GM19240 (cell line): ENCODE measurements around the gene STH.
"Not testable (repeated sequence)": the region's sequence is repeated elsewhere in the genome, so short reads cannot be mapped to it uniquely, and the experiment has no call there.

Experiments used
- DNase-seq: peaks from one replicate; pipeline ENCODE4 v3.0.0; 2011; ENCODE audit warnings: low spot score; ENCODE audit not compliant: insufficient read length

The STH gene

GRCh38 chr17:45998987-45999899 lies at the start of gene STH:
Gene STH, plus strand, starts transcription at chr17:45999250. Its CDS starts 30 bp downstream, at chr17:45999280.
- DNase-seq: no peak

DNA sequence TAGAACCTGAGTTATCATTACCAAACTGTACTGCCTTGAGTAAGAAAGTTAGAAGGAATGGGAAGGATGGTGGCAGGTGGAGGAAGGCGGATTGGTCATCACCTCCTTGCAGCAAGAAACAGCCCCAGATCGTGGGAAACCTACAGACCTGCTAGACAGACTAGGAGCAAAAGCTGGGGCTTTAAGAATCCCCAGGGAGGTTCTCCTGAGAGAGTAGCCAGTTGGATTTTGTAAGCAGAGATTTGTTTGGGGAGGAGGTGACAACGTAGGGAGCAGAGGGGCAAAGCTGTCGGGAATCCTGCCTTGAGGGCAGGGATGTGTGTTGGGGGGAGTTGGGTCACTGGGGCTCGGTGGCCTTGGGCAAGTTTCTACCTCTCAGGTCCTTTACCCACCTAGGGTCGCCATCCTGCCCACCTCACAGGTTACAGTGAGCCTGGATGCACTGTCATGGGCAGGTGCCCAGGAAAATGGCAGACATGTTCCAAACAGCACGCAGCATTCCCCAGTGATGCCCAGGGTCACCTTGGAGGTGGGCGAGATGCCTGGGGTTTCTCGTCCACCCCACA lies 49.2 kb upstream of the STH start:
- no peak for DNase-seq

DNA sequence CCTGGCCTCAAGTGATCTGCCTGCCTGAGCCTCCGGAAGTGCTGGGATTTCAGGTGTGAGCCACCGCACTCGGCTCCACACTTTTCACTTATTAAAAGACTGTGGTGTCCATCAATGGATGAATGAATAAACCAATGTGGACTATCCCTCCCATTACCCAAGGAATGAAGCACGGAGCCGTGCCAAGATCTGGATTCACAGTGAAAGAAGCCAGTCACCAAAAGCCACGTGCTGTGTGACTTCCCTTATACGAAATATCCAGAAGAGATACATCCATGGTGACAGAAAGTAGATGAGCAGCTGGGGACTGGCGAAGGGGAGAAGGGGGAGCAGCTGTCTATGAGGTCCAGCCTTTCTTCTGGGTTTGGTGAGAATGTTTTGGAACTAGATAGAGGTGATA lies 48.2 kb upstream of the STH start:
- DNase-seq: no peak

DNA sequence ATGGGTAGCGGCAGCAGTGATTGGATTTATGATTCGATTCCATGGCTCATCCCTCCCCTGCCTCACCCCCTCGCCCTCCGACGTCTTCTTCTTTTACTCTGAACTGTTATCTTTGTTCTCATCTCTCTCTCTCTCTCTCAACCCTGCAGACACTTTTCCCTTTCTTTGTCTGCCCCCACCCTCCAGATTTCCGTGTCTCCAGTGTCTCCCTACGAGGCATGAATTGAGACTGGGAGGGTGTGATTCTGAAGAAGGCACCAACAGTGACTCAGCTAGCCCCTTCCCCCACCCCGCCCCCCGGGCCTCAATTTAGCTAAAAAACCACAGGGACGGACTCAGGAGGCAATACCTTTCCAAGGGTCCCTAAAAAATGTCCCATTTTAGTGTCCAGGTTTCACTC lies 47.6 kb upstream of the STH start:
- DNase-seq: no peak

- no peak for DNase-seq
These were observed 47.1 kb upstream of the STH start for GRCh38 chr17:45951941-45952340.

GRCh38 chr17:45952814-45953320 lies 46.2 kb upstream of the STH start:
- DNase-seq: no peak

- DNase-seq: no peak
These were observed 45.5 kb upstream of the STH start for GRCh38 chr17:45953561-45953960.

DNA sequence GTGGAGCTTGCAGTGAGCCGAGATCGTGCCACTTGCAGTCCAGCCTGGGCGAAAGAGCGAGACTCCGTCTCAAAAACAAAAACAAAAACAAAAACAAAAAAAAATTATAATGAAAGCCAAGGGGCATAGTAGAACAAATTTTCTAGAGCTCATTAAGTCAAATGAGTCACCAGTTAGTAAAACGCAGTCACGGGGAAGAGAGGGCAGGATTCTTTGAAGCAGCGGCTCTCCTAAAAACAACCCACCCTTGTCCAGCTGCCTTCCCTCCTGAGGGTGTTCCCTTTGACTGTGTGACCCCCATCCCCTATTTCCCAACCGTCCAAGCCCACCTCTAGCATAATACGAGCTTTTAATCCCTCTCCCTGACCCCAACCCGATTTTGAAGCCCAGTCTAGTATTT lies 44.1 kb upstream of the STH start:
- no peak for DNase-seq

GRCh38 chr17:45955326-45955725 lies 43.7 kb upstream of the STH start:
- DNase-seq: no peak

DNA sequence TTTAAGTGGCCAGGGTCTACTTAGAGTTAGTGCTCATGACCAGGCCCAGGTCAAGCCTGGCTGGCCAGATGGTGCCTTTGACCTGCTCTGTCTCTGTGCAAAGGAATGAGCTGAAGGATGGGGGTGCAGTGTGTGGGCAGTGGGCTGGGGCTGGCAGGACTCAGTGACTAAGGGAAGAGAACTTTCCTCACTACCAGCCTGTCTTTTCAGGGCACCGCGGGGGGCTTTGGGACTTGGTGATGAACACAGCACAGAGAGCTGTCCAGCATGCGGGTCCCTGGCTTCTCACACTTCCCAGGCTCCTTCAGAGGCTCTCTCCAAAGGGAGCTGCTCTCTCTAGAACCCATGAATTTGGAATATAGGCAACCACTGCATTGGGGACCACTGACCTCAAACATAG lies 43.0 kb upstream of the STH start:
- no peak for DNase-seq

GRCh38 chr17:45956746-45957145 lies 42.3 kb upstream of the STH start:
- not testable (repeated sequence) for DNase-seq

DNA sequence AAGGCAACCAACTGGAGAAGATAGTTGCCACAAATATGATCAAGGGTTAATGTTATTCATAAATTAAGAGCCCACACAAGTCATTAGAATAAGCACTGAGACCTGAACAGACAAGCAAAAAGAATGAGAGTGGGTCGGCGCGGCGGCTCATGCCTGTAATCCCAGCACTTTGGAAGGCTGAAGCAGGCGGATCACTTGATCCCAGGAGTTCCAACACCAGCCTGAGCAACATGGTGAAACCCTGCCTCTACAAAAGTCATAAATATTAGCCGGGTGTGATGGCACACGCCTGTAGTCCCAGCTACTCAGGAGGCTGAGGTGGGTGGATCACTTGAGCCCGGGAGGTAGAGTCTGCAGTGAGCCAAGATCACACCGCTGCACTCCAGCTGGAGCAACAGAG lies 40.7 kb upstream of the STH start:
- no peak for DNase-seq

GRCh38 chr17:45958994-45959665 lies 39.9 kb upstream of the STH start:
- no peak for DNase-seq

DNA sequence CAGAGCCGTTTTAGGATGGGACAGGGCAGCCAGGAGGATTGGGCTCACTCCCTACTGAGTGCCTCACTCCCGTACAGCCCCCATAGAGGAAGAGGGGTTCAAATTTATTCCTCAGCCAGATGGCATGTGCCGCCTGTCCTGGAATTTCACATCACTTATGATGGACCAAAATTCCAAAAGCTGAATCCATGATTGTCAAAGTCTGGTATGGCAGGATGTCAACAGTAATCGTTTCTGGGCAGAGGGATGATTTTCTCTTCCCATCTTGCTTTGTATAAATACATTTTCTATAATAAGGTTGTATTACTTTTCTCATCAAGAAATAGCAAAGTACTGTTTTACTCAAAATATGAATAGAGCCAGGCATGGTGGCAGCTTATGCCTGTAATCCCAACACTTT lies 38.7 kb upstream of the STH start:
- DNase-seq: no peak

DNA sequence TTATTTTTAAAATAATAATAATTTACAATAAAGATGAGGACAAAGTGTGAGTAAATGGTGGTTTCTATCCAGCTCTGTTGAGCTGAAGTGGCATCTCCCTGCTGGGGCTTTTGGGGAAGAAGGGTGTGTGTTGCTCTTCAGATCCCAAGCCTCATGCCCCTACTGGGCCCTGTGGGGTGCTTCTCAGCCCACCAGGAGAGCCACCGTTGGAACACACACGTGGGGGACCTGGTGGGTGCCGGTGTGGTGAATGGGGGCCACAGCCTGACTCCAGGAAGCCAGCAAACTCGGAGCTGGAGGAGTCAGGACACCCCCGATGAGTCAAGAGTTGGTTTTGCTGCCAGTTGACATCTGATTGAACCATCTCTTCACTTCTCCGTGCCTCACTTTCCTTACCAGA lies 37.8 kb upstream of the STH start:
- no peak for DNase-seq

DNA sequence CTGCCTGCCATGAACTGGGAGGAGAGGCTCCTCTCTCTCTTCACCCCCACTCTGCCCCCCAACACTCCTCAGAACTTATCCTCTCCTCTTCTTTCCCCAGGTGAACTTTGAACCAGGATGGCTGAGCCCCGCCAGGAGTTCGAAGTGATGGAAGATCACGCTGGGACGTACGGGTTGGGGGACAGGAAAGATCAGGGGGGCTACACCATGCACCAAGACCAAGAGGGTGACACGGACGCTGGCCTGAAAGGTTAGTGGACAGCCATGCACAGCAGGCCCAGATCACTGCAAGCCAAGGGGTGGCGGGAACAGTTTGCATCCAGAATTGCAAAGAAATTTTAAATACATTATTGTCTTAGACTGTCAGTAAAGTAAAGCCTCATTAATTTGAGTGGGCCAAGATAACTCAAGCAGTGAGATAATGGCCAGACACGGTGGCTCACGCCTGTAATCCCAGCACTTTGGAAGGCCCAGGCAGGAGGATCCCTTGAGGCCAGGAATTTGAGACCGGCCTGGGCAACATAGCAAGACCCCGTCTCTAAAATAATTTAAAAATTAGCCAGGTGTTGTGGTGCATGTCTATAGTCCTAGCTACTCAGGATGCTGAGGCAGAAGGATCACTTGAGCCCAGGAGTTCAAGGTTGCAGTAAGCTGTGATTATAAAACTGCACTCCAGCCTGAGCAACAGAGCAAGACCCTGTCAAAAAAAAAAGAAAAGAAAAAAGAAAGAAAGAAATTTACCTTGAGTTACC lies 36.7 kb upstream of the STH start:
- no peak for DNase-seq

GRCh38 chr17:45963283-45963682 lies 35.8 kb upstream of the STH start:
- DNase-seq: no peak

GRCh38 chr17:45963889-45964288 lies 35.2 kb upstream of the STH start:
- DNase-seq: no peak

- no peak for DNase-seq
These were observed 34.4 kb upstream of the STH start for GRCh38 chr17:45964634-45965033.

- no peak for DNase-seq
These were observed 33.2 kb upstream of the STH start for GRCh38 chr17:45965812-45966211.

DNA sequence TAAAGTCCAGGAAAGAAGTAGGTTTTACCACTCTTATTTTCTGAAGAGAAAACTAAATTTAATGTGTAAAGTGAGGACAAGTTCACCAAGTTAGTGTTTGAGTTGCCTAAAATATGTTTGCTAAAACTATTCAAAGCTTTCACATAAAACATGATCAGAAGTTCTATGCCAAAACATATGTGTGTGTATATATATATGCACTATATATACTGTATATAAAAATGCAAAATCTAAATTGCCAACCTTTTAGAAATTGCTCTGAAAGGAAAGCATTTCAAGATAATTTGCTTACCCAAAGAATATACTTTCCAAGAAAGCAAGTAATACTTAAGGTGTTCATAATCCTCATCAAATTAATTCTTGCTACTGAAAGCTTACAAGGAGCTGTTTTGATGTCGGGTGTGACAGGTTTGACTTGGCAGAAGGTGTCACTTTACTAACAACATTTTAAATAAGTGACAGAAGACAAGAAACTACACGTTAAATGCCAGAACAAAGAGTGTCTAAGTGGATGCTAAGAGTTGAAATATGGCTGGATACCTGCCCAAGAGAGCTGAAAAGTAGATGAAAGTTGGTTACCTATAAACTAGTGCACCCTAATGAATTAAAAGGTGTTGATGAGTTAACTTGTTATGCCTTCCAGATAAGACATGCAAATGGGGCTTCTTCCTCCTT lies 32.3 kb upstream of the STH start:
- no peak for DNase-seq
